CD4-positive, alpha-beta T cell (primary cell): ENCODE measurements around the gene DHX29. TPM values are rescaled to one million over a fixed set of nuclear protein-coding genes. Genes with fewer than 3 reads are reported as not detected.

ENCODE experiments used
- ATAC-seq: fragments of 200-7000 bp; cut with Tn5 transposase; one replicate; pipeline ENCODE4 v1.10.0; 2022; ENCODE audit warnings: mild to moderate bottlenecking; ENCODE audit not compliant: poor library complexity
- CTCF ChIA-PET: fragments of 350-600 bp; sonication (Branson Sonifier 250); formaldehyde crosslinking; loops from one replicate; lab custom pipeline; 2021; ENCODE audit warnings: antibody characterized with exemption, inconsistent platforms; lab: Charles Lee
- POLR2A ChIA-PET: fragments of 350-600 bp; sonication (Branson Sonifier 250); formaldehyde crosslinking; loops from one replicate; lab custom pipeline; 2021; ENCODE audit warnings: antibody characterized with exemption, inconsistent platforms; lab: Charles Lee
- DNase-seq, 14 experiments: peaks; one replicate each; pipeline ENCODE4 v3.0.0-alpha.2; 2013 to 2020; ENCODE audit warnings: mixed read lengths in 2 of 14
- H3K27ac ChIP-seq, 2 donors: one replicate each; pipeline versions ENCODE4 v1.5.1 to v1.7.0; 2013; ENCODE audit warnings: low read length in 2 of 2, low read depth in 1 of 2, mild to moderate bottlenecking in 1 of 2
- H3K27me3 ChIP-seq, 2 experiments: 1 replicate in 1 of 2; 2 replicates in 1 of 2; pipeline versions ENCODE4 v1.6.1 to v1.7.0; 2013; ENCODE audit warnings: low read length in 2 of 2, control low read depth in 1 of 2, mild to moderate bottlenecking in 1 of 2, moderate library complexity in 1 of 2; ENCODE audit not compliant: insufficient read depth in 2 of 2, control insufficient read depth in 1 of 2
- H3K36me3 ChIP-seq: one replicate; pipeline ENCODE4 v1.6.1; 2013; ENCODE audit warnings: low read length, control low read depth; ENCODE audit not compliant: insufficient read depth
- H3K4me1 ChIP-seq: one replicate; pipeline ENCODE4 v1.6.1; 2013; ENCODE audit warnings: low read length, control low read depth; ENCODE audit not compliant: insufficient read depth
- H3K4me3 ChIP-seq: one replicate; pipeline ENCODE4 v1.5.1; 2013; ENCODE audit warnings: mild to moderate bottlenecking, low read length, moderate library complexity
- H3K9me3 ChIP-seq, 2 experiments: 1 replicate in 1 of 2; 2 replicates in 1 of 2; pipeline versions ENCODE4 v1.6.1 to v1.7.0; 2013; ENCODE audit warnings: low read length in 2 of 2, mild to moderate bottlenecking in 2 of 2, control low read depth in 1 of 2, moderate library complexity in 1 of 2; ENCODE audit not compliant: control insufficient read depth in 1 of 2, insufficient read depth in 1 of 2
- H3K27ac Mint-ChIP-seq: one replicate; pipeline ENCODE4 v1.8.0; 2020; ENCODE audit warnings: mixed read lengths
- H3K27me3 Mint-ChIP-seq: one replicate; pipeline ENCODE4 v1.8.0; 2021; ENCODE audit warnings: mixed read lengths
- H3K36me3 Mint-ChIP-seq: one replicate; pipeline ENCODE4 v1.8.0; 2021; ENCODE audit warnings: low read depth, mixed read lengths
- H3K4me1 Mint-ChIP-seq: one replicate; pipeline ENCODE4 v1.8.0; 2021; ENCODE audit warnings: low read depth, mixed read lengths
- H3K4me3 Mint-ChIP-seq: one replicate; pipeline ENCODE4 v1.8.0; 2020; ENCODE audit warnings: mild to moderate bottlenecking, mixed read lengths
- H3K9me3 Mint-ChIP-seq: one replicate; pipeline ENCODE4 v1.8.0; 2020; ENCODE audit warnings: mixed read lengths
- intact Hi-C, 2 experiments: fragments of 100-400 bp; cut with DNase I in 1 of 2; cut with micrococcal nuclease in 1 of 2; formaldehyde crosslinking; loops; one replicate each; pipeline versions ENCODE4 v1.15.1 to v1.9.0; 2023 to 2025; cut with DNase I, micrococcal nuclease
- total RNA-seq, 174 experiments: library from RNA in 2 of 174; stranded (reverse) in 2 of 174; gene quantifications; one replicate each; pipeline ENCODE4 v1.2.3 and lab custom pipeline; 2021 to 2026
- TF ChIP-seq, protein P1 (sequence below): fragments of 200-600 bp; IDR thresholded peaks from one replicate; pipeline ENCODE4 v1.8.0; 2022; ENCODE audit warnings: antibody characterized with exemption, mild to moderate bottlenecking

DHX29 gene
- total RNA-seq, 2 experiments from 2014 or later, result 13.8 to 17.9 TPM

- peak in 2 of 14 experiments; percentile 15 to 27 for DNase-seq
- Mint-ChIP-seq H3K4me1 (peaks cover 29% of the 10 kb centered on the region), H3K27ac (peak overlapping the region; percentile 0), H3K4me3 (no peak overlapping the region), H3K9me3 (no peaks in the 10 kb centered on the region), H3K36me3 (peaks cover 28% of the 10 kb centered on the region), H3K27me3 (no peaks in the 10 kb centered on the region)
- Histone ChIP-seq H3K36me3 (peaks cover 6% of the 10 kb centered on the region), H3K9me3 (peaks cover 0 to 4% of the 10 kb centered on the region in 2 experiments), H3K27me3 (no peaks in the 10 kb centered on the region), H3K4me1 (peaks cover 16% of the 10 kb centered on the region), H3K4me3 (no peak overlapping the region), H3K27ac (no peak overlapping the region)
- CTCF ChIA-PET, result interaction anchor here (1.0 kb wide), 1 partner anchor 138 kb away, joined by 5 read pairs; no protein-coding TSS in a partner anchor
- POLR2A ChIA-PET, result no interaction called here
- ATAC-seq, result no peak
- intact Hi-C loops, result loop anchor here (10.0 kb wide), 2 partner anchors 128 to 198 kb away; partner anchors contain the start of genes CDC20B (in 1 of the 2) and GZMA (in 1 of the 2)
- TF ChIP-seq, protein P1, sequence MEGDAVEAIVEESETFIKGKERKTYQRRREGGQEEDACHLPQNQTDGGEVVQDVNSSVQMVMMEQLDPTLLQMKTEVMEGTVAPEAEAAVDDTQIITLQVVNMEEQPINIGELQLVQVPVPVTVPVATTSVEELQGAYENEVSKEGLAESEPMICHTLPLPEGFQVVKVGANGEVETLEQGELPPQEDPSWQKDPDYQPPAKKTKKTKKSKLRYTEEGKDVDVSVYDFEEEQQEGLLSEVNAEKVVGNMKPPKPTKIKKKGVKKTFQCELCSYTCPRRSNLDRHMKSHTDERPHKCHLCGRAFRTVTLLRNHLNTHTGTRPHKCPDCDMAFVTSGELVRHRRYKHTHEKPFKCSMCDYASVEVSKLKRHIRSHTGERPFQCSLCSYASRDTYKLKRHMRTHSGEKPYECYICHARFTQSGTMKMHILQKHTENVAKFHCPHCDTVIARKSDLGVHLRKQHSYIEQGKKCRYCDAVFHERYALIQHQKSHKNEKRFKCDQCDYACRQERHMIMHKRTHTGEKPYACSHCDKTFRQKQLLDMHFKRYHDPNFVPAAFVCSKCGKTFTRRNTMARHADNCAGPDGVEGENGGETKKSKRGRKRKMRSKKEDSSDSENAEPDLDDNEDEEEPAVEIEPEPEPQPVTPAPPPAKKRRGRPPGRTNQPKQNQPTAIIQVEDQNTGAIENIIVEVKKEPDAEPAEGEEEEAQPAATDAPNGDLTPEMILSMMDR, result no peak
Measured at GRCh38 chr5:55303238-55303690, 4.2 kb downstream of the DHX29 start.

DNA sequence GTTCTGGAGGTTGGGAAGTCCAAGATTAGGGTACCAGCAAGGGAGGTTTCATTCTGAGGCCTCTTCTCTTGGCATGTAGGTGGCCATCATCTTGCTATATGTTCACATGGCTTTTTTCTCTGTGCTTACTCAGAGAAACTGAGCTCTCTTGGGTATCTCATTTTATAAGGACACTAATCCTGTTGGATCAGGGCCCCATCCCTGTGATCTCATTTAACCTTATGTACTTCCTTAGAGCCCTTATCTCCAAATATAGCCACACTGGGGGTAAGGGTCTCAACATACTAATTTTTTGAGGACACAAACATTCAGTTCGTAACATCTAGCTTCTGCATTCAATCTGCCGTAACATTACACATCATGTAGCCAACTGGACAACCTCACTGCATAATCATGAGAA, 6.6 kb downstream of the DHX29 start:
- Mint-ChIP-seq H3K27me3 (no peaks in the 10 kb centered on the region), H3K9me3 (no peaks in the 10 kb centered on the region), H3K4me3 (no peak overlapping the region), H3K4me1 (peaks cover 29% of the 10 kb centered on the region), H3K27ac (no peak overlapping the region), H3K36me3 (peaks cover 51% of the 10 kb centered on the region)
- intact Hi-C loops, result loop anchor here (10.0 kb wide), 2 partner anchors 126 to 196 kb away; partner anchors contain the start of genes CDC20B (in 1 of the 2) and GZMA (in 1 of the 2)
- TF ChIP-seq, protein P1, result no peak
- Histone ChIP-seq H3K27ac (no peak overlapping the region), H3K4me3 (no peak overlapping the region), H3K27me3 (no peaks in the 10 kb centered on the region), H3K9me3 (peaks cover 0 to 4% of the 10 kb centered on the region in 2 experiments), H3K36me3 (peaks cover 13% of the 10 kb centered on the region), H3K4me1 (peaks cover 3% of the 10 kb centered on the region)
- POLR2A ChIA-PET, result no interaction called here
- CTCF ChIA-PET, result interaction anchor here (0.7 kb wide), 1 partner anchor 17 kb away, joined by 3 read pairs; no protein-coding TSS in a partner anchor
- DNase-seq, result no peak
- no peak for ATAC-seq

DNA sequence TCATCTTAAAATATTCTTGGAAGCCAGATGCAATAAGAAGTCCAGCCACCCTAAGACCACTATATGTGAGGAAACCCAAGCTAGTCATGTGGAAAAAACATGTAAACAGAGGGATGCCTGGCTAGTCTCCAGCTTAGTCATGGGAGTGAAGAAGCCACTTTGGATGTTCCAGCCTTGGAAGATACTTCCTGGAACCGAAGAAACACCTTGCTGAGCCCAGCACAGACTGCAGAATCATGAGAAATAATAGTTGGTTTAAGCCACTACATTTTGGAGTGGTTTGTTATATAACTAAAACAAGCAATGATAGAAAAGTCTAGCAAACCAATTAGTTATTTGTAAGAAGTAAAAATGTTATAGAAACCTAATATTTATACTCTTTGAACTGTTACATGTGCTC, 12.6 kb downstream of the DHX29 start:
- POLR2A ChIA-PET, result no interaction called here
- DNase-seq (no peak), ATAC-seq (no peak)
- H3K27me3 ChIP-seq, result no peaks in the 10 kb centered on the region
- no peaks in the 10 kb centered on the region for H3K9me3 ChIP-seq
- H3K27ac ChIP-seq, result no peak overlapping the region
- H3K36me3 ChIP-seq, result peaks cover 57% of the 10 kb centered on the region
- TF ChIP-seq, protein P1, result no peak
- CTCF ChIA-PET, result no interaction called here
- intact Hi-C loops, result no loop called here
- Mint-ChIP-seq H3K4me1 (peaks cover 9% of the 10 kb centered on the region), H3K27ac (no peak overlapping the region), H3K27me3 (no peaks in the 10 kb centered on the region), H3K4me3 (no peak overlapping the region), H3K36me3 (peaks cover 93% of the 10 kb centered on the region), H3K9me3 (no peaks in the 10 kb centered on the region)
- no peak overlapping the region for H3K4me3 ChIP-seq
- no peaks in the 10 kb centered on the region for H3K4me1 ChIP-seq
